Measurements from ENCODE around the gene RIN1.
"Not testable (repeated sequence)": the region's sequence is repeated elsewhere in the genome, so short reads cannot be mapped to it uniquely, and the experiment has no call there.

Gene RIN1

DNA sequence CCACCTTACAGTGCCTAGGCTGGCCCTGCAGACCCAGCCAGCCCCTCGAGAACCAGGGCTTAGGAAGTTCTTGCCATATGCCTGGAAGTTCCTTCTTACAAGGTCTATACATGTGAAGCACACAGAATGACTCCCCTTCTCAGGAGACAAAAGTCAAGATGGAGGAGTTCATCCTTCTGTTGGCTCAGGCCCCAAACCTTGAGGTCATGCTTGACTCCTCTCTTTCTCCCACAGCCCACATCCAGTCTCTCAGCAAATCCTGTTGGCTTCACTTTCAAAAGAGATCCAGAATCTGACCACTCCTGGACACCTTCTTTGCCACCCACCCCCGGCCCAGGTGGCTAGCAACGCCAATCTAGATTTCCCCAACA is 17.6 kb downstream of the RIN1 start:
- DNase-seq, result no peak

DNA sequence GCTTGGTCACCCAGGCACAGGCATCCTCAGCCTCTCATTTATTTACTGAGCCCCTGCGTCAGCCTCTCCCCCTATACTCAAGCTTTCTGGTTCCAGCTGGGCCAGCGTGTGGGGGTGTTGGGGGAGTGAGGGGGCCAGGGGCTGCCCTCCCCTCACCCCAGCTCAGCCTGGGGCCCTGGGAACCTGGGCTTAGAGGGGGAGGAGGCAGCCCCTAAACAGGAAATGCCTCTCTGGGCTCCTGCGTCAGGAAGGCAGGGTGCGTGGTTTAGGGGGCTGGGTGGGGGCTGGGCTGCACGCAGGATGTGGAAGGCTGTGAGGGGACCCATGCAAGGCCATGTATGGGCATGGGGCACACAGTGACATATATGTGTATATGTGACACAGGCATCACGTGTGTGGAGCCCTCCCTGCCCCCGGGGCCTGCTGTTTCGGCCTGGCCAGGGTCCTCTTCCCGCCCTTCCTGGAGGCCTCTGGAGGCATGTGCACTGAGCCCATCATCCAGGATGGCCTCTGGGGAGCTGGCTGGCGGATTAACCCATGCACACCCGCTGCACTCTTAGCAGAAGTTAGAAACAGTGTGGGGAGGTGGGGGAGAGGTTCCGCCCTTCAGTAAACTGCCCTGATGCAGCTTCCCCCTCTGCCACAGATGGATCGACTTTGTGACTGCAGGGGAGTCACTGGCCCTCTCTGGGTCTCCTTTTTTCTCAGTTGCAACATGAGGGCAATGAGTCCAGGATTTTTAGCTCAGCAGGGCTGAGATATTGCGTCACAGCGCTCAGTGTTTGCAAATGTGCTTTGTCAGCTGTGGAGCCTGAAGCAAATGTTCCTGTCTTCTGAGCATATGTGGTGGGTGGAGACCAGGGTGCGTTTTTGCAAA is 18.3 kb downstream of the RIN1 start:
- DNase-seq, result no peak

DNA sequence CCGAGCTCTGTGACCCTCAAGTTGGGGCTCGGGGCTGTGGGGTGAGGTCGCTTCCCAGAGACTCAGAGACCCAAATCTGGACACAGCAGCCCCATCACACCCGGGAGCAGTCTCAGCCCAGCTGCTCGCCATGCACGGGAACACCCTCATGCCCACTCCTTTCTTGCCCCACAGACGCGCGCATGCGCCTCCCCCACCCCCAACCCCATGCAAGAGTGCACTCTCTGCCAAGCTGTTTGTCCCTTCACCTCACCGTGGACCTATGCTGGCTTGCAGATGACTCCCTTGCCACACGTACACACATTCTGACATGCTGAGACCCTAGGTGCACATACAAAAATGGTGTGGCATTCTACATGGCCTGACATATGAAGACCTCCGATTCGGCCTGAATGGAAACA is 18.9 kb downstream of the RIN1 start:
- DNase-seq, result no peak

DNA sequence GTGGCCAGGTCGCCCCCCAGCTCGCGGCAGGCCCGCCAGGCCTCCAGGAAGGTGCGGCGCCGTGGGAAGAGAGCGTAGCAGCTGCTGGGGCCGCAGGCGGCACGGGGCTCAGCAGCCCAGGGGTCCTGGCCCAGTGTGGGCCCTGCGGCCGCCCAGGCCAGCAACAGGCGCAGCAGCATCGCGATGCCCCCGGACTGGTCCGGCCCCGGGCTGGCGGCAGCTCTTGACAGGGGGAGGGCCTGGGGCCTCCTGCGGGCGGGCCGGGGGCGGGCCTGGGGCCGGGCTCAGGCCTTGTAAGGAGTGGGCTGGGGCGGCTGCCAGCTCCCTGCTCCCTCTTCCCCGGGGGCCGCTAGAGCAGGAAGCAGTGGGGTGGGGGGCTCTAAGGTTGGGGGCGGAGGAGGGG is 19.4 kb downstream of the RIN1 start, which contains the start of gene CD248:
Gene CD248, minus strand, starts transcription at position 196 of the 403 bp plus-strand sequence. Its CDS starts 17 bp downstream, at position 179.
- no peak for DNase-seq

DNA sequence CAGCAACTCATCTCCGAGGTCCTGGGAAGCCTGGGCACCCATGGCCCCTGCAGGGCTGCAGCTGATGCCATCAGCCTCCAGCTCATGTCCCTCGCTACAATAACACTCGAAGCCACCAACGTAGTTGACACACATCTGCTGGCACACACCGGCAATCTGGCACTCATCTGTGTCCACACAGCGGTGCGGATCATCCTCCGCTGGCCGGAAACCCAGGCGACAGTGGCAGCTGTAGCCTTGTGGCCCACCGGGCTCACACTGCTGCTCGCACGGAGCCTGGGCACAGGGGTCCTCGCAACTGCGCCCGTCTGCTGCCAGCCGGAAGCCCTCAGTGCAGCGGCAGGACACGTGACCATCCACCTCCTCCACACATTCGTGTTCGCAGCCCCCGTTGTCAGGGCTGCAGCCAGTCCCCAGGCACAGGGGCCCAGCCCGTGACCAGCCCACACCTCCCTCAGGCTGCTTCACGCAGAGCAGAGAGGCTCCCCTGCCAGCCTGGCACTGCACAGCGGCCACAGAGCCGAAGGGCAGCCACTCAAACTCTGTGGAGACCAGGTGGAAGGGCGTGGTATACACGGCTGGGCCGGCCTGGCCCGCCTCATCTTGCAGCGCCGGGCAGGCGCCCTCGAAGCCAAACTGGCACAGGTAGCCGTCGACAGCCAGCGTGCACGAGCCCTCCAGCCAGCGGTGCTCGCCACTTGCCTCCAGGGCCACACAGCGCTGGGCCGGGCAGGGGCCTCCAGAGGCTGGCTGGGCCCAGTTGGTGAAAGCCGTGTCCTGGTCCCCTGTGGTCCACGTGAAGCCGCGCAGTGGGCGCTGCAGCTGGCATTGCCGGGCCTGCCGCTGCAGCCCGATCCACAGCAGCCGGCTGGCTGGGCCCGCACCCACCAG is 20.1 kb downstream of the RIN1 start:
- no peak for DNase-seq

DNA sequence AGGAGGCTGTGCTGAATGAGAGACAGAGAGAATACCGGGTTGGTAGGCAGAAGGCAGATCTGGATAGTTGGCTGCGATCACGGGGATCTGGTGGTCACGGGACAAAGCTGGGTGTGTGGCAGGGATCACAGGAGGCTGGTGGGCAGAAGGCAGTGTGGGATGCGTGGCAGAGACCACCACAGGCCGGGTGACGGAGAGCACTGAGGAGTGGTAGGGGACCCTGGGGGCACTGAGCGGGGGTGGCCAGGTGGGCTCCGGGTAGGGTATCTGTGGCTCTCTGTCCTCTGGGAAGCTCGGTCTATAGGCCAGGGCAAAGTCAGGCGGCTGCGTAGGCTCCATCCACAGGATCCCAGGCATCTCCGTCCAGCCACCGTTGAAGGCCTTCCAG is 20.7 kb downstream of the RIN1 start:
- no peak for DNase-seq

DNA sequence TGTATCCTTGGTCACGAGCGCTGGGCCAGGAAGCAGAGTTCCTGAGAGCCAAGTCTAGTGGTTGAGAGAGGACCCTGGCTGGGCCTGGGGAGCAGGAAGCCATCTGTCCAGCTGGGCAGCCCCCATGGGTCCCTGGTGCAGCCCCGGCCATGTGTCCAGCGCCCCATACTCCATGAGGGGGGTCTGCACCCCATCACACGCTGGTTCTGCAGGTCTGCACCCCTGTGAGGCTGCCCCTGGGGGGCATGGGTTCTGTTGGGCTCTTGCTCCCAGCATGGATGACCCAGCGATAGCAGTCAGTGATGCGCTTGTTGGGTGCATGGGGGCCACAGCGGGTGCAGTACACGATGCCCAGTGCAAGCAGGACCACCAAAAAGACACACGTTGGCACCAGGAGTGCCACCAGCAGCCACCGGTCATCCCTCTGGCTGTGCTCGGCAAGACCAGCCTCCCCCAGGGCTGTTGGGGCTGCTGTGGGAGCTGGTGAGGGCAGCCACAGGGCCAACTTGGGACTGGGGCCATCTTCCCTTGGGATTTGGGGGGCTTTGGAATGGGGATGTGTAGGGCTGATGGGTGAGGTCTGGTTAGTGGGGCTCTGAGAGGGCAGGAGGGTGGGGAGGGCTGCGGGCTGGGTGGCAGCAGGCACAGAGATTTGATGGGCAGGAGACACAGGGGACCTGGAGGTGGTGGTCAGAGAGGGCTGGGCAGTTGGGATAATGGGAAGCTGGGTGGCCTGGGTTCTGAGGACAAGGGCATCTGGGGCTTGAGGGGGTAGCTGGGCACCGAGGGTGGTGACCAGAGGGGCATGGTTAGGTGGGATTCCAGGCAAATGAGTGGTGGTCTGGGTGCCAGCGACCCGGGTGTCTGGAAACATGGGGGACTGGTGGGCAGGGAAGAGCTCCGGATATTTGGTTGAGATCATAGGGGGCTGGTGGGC is 21.4 kb downstream of the RIN1 start:
- DNase-seq, result no peak

DNA sequence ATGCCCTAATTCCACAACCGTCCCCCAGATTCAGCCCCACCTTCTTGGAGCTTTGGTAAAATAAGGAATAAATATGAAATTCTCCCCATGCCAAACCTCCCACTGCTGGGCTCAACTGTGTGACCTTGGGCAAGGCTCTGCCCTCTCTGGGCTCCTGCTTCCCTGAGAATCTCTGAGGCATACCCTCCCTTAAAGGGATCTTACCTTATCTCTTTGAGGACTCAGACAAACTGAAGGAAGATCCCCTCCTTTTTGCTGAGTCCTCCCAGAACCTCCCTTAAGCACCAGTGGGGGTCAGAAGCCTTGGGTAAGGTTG is 22.1 kb downstream of the RIN1 start:
- DNase-seq, result no peak

DNA sequence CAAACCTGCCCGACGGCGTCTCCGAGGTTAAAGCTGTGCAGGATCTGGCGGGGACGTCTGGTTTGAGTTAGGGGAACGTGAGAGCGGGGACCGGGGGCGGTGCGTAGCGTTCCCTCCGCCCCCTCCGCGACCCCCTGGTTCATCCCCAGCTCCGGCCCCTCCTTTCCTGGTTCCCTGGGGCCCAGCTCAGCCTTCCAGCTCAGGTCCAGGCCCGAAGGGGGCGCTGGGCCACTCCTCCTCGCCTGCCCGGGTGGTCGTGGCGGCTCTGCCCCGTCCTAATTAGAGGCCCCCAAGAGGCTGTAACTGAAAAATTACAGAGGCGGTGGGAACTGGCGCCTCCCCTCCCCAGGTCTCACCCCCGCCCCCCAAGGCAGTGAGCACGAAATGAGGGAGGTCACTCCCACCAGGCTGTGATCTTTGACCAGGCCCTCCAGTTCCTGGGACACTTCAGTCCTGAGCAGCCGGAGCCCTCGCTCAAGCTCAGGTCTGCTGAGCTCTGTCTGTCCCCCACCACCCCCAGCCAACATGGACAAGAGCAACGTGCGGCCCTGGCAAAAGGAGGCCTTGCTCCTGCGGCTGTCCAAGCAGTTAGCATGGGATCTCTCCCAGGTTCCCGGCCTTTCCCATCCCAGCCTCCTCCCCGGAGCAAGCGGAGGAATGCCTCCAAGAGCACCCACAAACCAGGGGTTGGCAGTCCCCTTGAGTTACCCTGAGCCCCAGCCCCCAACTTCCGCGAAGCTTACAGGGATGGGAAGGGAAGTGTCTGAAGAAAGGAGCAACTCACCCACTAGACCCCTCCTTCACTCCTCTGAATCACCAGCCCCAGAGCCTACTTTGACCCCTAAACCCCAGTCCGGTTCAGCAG is 22.7 kb downstream of the RIN1 start:
- DNase-seq, result no peak

DNA sequence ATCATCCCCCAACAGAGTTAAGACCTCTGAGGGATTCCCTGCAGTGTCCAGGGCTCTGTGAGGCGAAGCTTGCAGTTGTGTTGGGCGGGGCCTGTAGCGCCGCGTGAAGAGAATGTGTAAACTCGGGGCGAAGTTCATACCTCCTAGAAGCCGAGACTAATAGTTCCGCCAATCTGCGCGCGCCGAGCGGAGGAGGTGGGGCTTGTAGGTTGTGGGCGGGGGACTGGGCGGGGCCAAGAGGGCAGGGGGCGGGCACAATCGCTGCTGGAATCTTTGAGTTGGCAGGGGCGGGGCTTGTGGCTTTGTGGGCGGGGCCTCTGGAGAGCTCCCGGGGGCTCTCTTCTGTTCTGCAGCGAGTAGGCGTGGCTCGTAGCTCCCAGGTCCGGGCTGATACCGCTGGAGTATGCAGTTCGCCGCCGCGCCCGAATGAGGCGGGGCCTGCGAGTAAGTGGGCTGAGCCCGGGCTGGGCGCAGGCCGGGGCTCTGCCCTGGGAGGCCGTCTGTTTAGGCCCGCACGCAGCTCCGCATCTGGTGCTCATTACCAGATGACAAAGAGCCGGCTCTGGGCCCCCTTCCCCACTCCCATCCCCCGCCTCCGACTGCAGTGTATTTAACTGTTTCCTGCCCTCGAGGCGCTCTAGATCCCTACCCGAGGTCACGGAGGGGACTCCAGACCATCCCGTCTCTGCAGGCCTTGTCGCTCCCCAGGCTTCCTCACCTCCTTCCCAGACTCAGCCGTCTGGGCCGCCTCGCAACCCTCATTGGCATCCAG is 23.5 kb downstream of the RIN1 start:
- peak; percentile 90 for DNase-seq

DNA sequence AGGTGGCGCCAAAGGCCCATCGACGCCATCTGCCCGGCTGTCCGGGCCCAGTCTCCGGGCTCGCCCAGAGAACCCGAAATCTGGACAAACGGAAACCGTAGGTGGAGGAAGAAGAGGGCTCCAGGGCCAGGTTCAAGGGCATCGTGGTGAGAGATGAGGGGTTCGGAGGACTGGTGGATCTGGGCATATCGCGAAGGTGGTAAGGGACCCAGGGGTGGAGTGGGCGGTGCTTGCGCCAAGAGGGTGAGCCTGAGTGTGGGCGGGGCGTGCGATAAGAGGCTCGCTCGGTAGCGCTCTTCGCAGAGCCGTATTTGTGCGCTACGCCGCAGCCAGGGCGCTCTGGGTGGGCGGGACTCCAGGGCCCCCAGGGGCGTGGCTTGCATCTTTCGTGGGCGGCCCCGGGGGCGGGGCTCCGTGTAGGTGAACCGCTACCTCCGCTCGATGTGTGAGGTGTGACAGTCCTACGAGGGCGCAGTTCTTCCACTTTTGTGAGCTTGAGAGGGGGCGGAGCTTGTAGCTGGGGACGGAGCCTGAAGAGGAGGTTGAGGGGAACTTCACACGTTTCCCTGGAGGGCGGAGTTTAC is 24.2 kb downstream of the RIN1 start:
- DNase-seq, result peak; percentile 90

DNA sequence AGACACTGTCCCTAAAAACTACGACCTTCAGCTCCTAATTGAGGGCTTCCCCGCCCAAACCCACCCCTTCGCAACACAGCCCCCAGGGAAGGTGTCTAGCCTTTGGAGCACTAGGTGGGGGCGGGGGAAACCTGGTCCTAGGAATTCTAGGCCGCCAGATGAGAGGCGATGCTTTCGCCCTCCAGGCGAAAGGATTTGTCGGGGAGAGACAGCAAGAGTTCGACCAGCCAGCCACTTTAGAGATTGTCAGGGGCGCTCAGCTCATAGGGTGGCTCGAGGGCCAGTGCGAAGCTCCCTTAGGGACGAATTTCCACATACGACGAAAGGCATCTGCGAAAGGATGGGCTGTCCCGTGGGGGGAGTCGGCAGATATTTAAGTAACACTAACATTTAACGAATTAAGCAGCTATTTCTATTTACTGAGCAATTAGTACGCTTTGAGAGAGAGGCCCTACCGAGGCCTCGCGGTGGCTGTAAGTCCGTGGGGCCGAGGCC is 24.7 kb downstream of the RIN1 start:
- DNase-seq, result no peak

DNA sequence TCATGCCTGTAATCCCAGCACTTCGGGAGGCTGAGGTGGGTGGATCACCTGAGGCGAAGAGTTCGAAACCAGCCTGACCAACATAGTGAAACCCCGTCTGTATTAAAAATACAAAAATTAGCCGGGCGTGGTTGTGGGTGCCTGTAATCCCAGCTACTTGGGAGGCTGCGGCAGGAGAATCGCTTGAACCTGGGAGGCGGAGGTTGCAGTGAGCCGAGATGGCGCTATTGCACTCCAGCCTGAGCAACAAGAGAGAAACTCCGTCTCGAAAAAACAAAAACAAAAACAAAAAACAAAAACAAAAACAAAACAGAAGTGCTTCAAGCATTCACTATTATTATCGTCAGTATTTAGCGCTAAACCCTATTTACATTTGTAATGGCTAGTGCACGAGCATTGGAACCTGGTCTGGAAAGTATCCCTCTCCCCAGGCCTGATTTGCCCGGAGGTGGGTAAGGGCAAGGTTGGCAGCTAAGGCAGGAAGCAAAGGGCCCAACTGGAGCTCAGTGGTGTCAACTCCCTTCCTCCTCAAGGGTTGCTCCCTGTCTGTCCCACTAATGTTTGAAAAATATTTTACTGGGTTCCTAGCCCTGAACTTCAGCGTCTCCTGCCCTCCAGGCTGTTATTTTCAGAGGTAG is 25.3 kb downstream of the RIN1 start:
- DNase-seq, result not testable (repeated sequence)

DNA sequence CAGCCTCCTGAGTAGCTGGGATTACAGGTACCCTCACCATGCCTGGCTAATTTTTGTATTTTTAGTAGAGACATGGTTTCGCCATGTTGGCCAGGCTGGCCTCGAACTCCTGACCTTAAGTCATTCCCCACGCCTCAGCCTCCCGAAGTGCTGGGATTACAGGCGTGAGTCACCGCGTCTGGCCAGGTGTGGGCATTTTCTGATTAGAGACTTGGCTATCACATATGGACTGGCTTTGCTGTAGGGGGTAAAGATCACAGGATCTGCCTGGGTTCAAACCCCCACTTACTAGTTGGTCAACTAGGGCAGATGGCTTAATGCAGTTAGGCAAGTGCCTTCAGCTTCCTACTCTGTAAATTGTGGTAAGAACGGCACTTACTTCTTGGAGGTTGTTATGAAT is 25.9 kb downstream of the RIN1 start:
- DNase-seq, result no peak

DNA sequence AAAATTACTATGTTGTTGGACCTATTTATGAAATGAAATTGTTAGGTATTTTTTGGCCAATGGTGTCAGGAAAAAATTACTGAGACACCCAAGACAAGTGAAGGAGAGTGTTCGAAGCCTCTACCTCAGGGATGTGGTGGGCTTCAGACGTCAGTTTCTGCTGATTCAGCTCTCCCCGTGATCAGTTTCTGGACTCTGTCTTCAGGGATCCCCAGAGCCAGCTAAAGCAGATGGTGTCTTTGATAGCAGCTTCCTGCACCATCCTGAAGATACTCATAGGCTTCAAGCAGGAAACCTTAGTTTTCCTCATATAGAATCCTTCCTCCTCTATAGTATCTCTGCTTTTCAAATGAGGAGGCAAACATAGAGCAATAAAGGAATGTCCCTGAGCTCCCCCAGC is 26.8 kb downstream of the RIN1 start:
- DNase-seq, result no peak

DNA sequence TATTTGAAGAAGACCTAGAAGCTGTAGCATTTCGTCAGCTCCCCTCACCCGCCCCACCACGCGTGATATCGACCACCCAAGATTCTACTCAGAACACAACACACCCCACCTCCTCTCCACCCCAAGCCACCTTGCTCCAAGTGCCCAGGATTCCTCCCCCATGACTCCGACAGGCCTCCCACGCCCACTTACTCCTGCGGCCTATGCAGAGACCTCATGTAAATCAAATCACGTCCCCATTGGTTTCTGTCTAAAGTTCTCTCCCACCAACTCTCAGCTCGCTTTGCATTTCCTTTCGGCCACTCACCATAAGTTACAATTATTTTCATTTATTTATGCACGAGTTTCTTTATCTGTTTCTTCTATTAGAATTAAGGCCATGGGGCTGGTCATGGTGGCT is 33.6 kb downstream of the RIN1 start:
- DNase-seq, result no peak

DNA sequence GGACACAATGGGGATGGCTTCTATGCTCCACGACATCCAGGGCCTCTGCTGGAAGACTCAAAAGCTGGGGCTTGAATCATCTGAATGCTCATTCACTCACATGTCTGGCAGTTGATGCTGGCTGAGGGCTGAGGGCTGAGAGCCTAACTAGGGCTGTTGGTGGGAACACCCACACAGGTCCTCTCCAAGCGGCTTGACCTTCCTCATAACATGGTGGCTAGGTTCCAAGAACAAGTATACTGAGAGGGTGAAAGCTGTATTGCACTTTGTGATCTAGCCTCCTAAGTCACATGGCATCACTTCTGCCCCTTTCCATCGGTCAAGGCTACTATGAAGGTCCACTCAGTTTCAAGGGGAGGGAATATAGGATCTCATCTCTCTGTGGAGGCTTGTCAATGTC is 37.0 kb downstream of the RIN1 start:
- no peak for DNase-seq

DNA sequence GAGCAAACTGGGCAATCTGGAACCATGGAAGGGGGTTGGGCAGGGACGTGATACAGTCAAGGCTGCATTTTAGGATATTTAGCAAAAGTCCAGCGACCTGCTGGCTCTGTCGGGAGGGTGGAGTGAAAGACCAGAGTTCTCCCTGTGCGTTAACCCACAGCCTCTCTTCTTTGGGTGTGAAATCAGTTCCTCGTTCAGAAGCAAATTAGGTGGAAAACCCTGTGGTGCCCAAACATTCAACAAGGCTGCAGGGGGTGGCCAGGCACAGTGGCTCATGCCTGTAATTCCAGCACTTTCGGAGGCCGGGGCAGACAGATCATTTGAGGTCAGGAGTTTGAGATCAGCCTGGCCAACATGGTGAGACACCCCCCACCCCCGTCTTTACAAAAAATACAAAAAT is 38.6 kb downstream of the RIN1 start:
- DNase-seq, result no peak

DNA sequence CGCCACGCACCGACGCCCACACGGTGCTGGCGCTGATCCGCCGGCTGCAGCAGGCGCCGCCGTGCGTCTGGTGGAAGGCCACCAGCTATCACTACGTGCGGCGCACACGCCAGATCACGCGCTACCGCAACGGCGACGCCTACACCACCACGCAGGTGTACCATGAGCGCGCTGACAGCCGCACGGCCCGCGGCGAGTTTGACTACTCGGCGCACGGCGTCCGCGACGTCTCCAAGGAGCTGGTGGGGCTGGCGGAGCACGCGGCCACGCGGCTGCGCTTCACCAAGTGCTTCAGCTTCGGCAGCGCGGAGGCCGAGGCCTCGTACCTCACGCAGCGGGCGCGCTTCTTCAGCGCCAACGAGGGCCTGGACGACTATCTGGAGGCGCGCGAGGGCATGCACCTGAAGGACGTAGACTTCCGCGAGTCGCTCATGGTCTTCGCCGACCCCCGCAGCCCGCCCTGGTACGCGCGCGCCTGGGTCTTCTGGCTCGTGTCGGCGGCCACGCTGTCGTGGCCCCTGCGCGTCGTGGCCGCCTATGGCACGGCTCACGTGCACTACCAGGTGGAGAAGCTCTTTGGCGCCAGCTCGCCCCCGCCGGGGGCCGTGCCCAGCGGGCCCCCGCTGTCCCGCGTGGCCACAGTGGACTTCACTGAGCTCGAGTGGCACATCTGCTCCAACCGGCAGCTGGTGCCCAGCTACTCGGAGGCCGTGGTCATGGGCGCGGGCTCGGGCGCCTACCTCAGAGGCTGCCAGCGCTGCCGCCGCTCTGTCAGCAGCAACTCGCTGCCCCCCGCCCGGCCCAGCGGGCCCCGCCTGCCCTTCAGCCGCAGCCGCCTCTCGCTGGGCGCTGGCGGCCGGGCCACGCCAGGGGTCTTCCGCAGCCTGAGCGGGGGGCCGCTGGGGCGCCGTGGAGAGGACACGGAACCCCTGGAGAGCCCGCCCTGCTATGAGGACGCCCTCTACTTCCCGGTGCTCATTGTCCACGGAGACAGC is 41.3 kb downstream of the RIN1 start:
- DNase-seq, result no peak
